Measurements from ENCODE around the gene GUCA2A. TPM values are rescaled to one million over a fixed set of nuclear protein-coding genes. Genes with fewer than 3 reads are reported as not detected.

The GUCA2A gene
- total and polyA plus RNA-seq, 2 of the 8 experiments (the other 6 are each of a cell fraction or from before 2014, with no cell fraction given): not detected

GRCh38 chr1:42184616-42185015, 20.1 kb upstream of the GUCA2A start (continued):
- TF ChIP-seq, protein P1, sequence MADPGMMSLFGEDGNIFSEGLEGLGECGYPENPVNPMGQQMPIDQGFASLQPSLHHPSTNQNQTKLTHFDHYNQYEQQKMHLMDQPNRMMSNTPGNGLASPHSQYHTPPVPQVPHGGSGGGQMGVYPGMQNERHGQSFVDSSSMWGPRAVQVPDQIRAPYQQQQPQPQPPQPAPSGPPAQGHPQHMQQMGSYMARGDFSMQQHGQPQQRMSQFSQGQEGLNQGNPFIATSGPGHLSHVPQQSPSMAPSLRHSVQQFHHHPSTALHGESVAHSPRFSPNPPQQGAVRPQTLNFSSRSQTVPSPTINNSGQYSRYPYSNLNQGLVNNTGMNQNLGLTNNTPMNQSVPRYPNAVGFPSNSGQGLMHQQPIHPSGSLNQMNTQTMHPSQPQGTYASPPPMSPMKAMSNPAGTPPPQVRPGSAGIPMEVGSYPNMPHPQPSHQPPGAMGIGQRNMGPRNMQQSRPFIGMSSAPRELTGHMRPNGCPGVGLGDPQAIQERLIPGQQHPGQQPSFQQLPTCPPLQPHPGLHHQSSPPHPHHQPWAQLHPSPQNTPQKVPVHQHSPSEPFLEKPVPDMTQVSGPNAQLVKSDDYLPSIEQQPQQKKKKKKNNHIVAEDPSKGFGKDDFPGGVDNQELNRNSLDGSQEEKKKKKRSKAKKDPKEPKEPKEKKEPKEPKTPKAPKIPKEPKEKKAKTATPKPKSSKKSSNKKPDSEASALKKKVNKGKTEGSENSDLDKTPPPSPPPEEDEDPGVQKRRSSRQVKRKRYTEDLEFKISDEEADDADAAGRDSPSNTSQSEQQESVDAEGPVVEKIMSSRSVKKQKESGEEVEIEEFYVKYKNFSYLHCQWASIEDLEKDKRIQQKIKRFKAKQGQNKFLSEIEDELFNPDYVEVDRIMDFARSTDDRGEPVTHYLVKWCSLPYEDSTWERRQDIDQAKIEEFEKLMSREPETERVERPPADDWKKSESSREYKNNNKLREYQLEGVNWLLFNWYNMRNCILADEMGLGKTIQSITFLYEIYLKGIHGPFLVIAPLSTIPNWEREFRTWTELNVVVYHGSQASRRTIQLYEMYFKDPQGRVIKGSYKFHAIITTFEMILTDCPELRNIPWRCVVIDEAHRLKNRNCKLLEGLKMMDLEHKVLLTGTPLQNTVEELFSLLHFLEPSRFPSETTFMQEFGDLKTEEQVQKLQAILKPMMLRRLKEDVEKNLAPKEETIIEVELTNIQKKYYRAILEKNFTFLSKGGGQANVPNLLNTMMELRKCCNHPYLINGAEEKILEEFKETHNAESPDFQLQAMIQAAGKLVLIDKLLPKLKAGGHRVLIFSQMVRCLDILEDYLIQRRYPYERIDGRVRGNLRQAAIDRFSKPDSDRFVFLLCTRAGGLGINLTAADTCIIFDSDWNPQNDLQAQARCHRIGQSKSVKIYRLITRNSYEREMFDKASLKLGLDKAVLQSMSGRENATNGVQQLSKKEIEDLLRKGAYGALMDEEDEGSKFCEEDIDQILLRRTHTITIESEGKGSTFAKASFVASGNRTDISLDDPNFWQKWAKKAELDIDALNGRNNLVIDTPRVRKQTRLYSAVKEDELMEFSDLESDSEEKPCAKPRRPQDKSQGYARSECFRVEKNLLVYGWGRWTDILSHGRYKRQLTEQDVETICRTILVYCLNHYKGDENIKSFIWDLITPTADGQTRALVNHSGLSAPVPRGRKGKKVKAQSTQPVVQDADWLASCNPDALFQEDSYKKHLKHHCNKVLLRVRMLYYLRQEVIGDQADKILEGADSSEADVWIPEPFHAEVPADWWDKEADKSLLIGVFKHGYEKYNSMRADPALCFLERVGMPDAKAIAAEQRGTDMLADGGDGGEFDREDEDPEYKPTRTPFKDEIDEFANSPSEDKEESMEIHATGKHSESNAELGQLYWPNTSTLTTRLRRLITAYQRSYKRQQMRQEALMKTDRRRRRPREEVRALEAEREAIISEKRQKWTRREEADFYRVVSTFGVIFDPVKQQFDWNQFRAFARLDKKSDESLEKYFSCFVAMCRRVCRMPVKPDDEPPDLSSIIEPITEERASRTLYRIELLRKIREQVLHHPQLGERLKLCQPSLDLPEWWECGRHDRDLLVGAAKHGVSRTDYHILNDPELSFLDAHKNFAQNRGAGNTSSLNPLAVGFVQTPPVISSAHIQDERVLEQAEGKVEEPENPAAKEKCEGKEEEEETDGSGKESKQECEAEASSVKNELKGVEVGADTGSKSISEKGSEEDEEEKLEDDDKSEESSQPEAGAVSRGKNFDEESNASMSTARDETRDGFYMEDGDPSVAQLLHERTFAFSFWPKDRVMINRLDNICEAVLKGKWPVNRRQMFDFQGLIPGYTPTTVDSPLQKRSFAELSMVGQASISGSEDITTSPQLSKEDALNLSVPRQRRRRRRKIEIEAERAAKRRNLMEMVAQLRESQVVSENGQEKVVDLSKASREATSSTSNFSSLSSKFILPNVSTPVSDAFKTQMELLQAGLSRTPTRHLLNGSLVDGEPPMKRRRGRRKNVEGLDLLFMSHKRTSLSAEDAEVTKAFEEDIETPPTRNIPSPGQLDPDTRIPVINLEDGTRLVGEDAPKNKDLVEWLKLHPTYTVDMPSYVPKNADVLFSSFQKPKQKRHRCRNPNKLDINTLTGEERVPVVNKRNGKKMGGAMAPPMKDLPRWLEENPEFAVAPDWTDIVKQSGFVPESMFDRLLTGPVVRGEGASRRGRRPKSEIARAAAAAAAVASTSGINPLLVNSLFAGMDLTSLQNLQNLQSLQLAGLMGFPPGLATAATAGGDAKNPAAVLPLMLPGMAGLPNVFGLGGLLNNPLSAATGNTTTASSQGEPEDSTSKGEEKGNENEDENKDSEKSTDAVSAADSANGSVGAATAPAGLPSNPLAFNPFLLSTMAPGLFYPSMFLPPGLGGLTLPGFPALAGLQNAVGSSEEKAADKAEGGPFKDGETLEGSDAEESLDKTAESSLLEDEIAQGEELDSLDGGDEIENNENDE (IDR thresholded peaks at IDR 0.05; ENCODE audit: insufficient replicate concordance, low read length): no peak
- TF ChIP-seq TCF12 (IDR thresholded peaks at IDR 0.05; ENCODE audit: low read depth, low read length) (no peak), EP300 (IDR thresholded peaks at IDR 0.05; ENCODE audit: borderline replicate concordance in 1 of 2, low read depth in 2 of 2, low read length in 2 of 2) (no peak), NRF1 (IDR thresholded peaks at IDR 0.05; ENCODE audit: low read depth, low read length) (no peak), CBX8 (IDR thresholded peaks at IDR 0.05; ENCODE audit: borderline replicate concordance, low read depth, low read length) (no peak), CHD1 (IDR thresholded peaks at IDR 0.05; ENCODE audit: low read depth, low read length) (no peak), TAF1 (IDR thresholded peaks at IDR 0.05; ENCODE audit: low read depth, low read length) (no peak), KDM1A (IDR thresholded peaks at IDR 0.05; ENCODE audit: borderline replicate concordance, low read length) (no peak), GABPA (IDR thresholded peaks at IDR 0.05; ENCODE audit: borderline replicate concordance, insufficient read depth, low read length) (no peak)

Measured in H1 (cell line).